GM18907 (cell line): ENCODE measurements around the gene AKAP12.

Experiments
- ATAC-seq: cut with Tn5 transposase; IDR thresholded peaks from one replicate; pipeline ENCODE4 v1.9.1; 2021; ENCODE audit warnings: mild to moderate bottlenecking, moderate library complexity; ENCODE audit not compliant: unreplicated experiment

The AKAP12 gene

DNA sequence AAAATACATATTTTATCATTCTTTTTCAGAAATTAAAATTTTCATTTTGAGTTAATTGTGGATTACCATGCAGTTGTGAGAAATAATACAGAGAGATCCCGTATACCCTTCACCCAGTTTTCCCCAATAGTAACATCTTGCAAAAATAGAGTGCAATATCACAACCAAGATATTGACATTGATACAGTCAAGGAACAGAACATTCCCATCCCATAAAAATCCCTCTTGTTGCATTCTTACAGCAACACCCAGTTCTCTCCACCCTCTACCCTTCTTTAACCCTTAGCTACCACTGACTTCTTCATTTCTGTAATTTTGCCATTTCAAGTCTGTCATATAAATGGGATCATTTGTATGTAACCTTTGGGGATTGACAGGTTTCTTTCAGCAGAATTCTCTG is 6.9 kb upstream of the AKAP12 start:
- ATAC-seq = no peak

- ATAC-seq = no peak
These were observed 6.0 kb upstream of the AKAP12 start for GRCh38 chr6:151233731-151234130.

DNA sequence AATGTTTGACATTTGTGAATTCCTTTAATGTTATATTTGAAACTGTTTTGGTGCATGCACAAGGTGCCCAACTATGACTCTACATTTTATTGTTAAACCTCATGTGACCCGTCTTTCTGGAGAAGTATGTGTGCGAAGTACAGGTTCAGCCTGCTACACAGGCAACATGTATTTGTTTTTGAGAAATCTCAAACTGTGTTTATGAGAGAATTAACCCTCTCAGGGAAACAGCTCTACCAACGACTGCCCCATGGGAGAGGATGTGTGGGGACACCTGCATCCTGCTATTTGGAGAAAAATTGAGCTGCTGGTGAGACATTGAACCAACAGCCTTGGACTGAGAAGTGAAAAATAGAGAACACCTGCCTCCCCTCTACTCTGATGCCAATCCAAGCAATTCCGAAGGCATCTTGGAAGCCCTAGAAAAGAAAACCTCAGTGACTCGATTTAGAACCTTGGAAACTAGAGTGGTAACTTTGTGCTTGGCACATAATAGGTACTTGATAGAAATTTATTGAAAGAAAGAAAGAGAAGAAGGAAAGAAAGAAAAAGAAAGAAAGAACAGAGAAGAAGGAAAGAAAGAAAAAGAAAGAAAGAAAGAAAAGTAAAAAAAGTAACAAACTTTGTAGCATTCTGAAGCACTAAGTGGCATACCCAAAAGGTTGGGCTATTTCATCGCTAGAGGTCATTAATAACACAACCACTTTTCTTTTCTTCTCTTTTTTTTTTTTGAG is 2.9 kb upstream of the AKAP12 start:
- ATAC-seq = no peak

DNA sequence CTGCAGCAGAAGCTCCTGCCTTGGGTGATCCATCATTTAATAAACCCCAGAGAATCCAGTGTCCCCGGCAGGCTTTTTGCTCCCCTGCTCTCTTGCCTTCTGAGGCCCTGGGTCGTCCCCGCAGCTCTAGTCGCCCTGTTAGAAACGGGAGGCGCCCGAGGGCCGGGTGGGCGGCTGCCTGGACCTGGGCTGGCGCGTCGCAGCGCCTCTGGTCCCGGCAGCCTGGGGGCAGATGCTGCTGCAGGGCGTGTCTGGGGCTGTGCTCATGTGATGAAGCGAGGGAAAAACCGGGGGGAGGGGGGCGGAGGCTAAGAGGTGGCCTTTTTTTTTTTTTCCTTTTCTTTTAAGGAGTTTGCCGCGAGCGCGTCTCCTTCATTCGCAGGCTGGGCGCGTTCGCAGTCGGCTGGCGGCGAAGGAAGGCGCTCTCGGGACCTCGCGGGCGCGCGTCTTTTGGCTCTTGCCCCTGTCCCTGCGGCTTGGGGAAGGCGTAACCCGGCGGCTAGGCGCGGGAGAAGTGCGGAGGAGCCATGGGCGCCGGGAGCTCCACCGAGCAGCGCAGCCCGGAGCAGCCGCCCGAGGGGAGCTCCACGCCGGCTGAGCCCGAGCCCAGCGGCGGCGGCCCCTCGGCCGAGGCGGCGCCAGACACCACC is 394 bp downstream of the AKAP12 start:
- peak; percentile 73 for ATAC-seq

DNA sequence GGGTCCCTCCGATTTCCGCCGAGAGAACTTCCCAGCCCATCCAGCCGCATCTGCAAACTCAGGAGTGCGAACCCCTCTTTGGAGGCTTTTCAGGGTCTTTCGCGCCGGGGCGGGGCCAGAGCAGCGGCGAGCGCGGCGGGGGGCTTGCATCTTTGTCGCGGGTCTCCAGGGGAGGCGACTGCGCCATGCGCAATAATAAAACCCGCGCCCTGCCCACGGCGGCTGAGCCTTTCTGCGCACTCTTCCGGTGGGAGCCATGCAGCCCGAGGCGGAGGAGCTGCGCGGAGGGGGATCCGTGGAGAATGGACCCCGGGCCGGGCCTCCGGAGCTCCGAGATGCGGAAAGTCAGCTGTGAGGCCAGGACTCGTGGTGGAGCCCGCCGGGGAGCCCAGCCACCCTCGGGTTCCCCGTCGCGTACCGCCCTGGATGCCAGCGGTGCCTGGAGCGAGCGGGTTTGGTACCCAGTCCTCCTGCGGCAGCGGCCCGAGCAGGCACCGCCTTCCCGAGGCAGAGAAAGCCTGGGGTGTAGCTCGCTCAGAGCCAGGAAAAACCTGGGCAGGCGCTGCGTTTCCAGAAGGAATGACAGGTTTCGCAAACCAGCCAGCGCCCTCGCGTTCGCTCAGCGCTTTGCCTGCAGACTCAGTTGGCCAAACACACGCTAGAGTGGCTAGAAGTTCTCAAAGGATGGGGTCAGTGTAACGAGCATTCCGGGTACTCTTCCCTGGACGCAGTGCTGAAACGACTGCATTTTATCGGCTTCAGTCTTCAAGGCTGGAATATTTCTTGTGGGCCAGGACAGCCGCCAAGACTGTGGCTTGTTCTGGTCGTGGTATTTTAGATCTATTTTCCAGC is 1.2 kb downstream of the AKAP12 start:
- ATAC-seq = no peak

DNA sequence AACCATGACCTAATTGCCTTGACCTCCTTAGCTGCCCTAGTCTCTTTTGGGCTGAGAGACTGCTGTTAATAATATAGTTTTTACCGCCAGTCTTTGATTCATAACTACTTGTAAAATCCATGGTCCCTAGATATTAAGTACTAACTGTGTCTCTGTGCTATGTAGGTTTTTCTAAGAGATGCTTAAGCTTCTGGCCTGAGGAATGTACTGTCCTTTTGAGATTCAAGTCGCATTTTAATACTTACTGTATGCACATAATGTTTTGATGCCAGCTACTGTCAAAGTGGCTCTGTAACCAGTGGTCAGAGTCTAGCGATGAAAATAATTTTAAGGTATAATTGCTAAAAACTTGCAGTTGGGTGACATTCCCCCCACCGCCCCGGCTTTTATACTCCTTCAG is 2.1 kb downstream of the AKAP12 start:
- ATAC-seq = no peak

GRCh38 chr6:151242420-151242861 is 2.7 kb downstream of the AKAP12 start:
- ATAC-seq = no peak

GRCh38 chr6:151243481-151243880 is 3.7 kb downstream of the AKAP12 start:
- ATAC-seq = no peak

- no peak for ATAC-seq
These were observed 7.7 kb downstream of the AKAP12 start for GRCh38 chr6:151247490-151247889.

- ATAC-seq = no peak
These were observed 8.5 kb downstream of the AKAP12 start for GRCh38 chr6:151248295-151248694.

GRCh38 chr6:151252634-151253033 is 12.9 kb downstream of the AKAP12 start:
- ATAC-seq = no peak

DNA sequence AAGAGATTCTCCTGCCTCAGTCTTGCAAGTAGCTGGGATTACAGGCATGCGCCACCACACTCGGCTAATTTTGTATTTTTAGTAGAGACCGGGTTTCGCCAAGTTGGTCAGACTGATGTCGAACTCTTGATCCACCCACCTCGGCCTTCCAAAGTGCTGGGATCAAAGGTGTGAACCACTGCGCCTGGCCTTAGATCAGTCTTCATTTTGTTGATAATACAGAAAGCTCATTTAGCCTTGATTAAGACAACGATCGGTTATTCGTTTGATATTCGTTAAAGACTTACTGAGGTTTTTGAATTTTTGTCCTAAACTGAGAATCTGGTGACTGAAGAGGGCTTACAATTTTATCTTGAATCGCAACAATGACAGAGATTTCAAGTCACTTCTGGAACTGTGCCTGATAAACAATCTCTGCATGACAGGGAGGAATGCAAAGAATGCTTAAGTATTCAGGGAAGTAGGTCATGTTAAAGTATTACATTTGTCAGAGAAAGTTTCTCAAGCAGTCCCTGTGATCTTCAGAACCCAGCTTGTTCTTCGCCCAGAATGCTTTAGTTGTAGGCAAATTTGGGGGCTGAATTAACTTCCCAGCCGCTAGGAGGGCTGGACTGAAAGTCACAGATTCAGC is 14.8 kb downstream of the AKAP12 start:
- no peak for ATAC-seq

- ATAC-seq = no peak
These were observed 16.0 kb downstream of the AKAP12 start for GRCh38 chr6:151255811-151256210.

- ATAC-seq = no peak
These were observed 18.2 kb downstream of the AKAP12 start for GRCh38 chr6:151257985-151258445.

- no peak for ATAC-seq
These were observed 20.4 kb downstream of the AKAP12 start for GRCh38 chr6:151260205-151260604.

DNA sequence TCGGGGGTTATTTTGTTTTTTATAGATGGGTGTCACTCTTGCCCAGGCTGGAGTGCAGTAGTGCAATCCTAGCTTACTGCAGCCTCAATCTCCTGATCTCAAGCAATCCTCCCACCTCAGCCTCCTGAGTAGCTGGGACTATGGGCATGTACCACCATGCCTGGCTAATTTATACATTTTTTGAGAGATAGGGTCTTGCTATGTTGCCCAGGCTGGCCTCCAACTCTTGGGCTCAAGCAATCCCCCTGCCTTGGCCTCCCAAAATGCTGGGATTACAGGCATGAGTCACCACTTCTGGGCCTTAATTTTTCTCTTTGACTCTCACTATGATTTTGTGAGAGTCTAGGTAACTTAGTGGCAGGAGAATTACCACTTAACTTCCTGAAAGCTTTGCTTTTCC is 23.3 kb downstream of the AKAP12 start:
- ATAC-seq = no peak

- no peak for ATAC-seq
These were observed 24.2 kb downstream of the AKAP12 start for GRCh38 chr6:151263967-151264366.

GRCh38 chr6:151265282-151265681 is 25.5 kb downstream of the AKAP12 start:
- ATAC-seq = no peak

- ATAC-seq = no peak
These were observed 29.7 kb downstream of the AKAP12 start for GRCh38 chr6:151269321-151269995.

DNA sequence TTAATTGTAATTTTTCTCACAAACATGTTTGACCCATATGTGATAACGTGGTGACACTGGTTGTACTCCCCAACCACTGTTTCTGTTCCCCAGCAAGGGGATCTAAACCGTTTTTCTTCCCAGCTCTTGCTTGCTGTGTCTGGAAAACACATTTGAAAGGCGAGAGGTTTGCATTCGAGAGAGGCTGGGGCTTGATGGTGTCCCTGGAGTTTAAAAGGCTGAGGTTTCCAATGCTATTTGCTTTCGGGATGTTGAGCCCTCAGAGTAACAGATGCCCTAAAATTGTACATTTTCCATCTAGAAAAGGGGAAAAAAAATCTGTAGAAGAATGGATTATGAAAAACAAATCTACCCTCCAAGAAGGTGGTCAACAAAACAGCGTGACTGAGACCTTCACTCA is 35.4 kb downstream of the AKAP12 start:
- ATAC-seq = no peak

- no peak for ATAC-seq
These were observed 35.8 kb downstream of the AKAP12 start for GRCh38 chr6:151275566-151275965.
